ENCODE results near the gene KRT72. TPM values are rescaled to one million over a fixed set of nuclear protein-coding genes. Genes with fewer than 3 reads are reported as not detected.

KRT72 gene
- total RNA-seq, 1 donor from 2014 or later = not detected

GRCh38 chr12:52646613-52647012, 45.4 kb upstream of the KRT72 start:
- TF ChIP-seq CTCF (IDR thresholded peaks at IDR 0.05) = no peak
- DNase-seq (no peak), ATAC-seq (no peak)
- Histone ChIP-seq H3K4me3 (no peak overlapping the region), H3K9me3 (no peaks in the 10 kb centered on the region), H3K27ac (no peak overlapping the region), H3K36me3 (no peaks in the 10 kb centered on the region), H3K27me3 (no peaks in the 10 kb centered on the region), H3K4me1 (no peaks in the 10 kb centered on the region)
- intact Hi-C loops (cut with DNase I) = no loop called here

- H3K4me1 ChIP-seq = no peaks in the 10 kb centered on the region
- no peak overlapping the region for H3K27ac ChIP-seq
- H3K27me3 ChIP-seq = no peaks in the 10 kb centered on the region
- DNase-seq (no peak), ATAC-seq (peak; percentile 55)
- no peaks in the 10 kb centered on the region for H3K9me3 ChIP-seq
- H3K36me3 ChIP-seq = no peaks in the 10 kb centered on the region
- H3K4me3 ChIP-seq = no peak overlapping the region
- TF ChIP-seq CTCF (IDR thresholded peaks at IDR 0.05) = no peak
- intact Hi-C loops (cut with DNase I) = no loop called here
Measured at GRCh38 chr12:52645982-52646381, 44.7 kb upstream of the KRT72 start.

GRCh38 chr12:52645120-52645761, 44.0 kb upstream of the KRT72 start:
- peak; percentile 64 for ATAC-seq
- intact Hi-C loops (cut with DNase I) = no loop called here
- Histone ChIP-seq H3K36me3 (no peaks in the 10 kb centered on the region), H3K9me3 (no peaks in the 10 kb centered on the region), H3K4me1 (no peaks in the 10 kb centered on the region), H3K27ac (no peak overlapping the region), H3K4me3 (no peak overlapping the region), H3K27me3 (no peaks in the 10 kb centered on the region)
- no peak for TF ChIP-seq CTCF (IDR thresholded peaks at IDR 0.05)
- DNase-seq = no peak

GRCh38 chr12:52644078-52644415, 42.8 kb upstream of the KRT72 start:
- Histone ChIP-seq H3K4me1 (no peaks in the 10 kb centered on the region), H3K36me3 (no peaks in the 10 kb centered on the region), H3K27me3 (no peaks in the 10 kb centered on the region), H3K9me3 (no peaks in the 10 kb centered on the region), H3K4me3 (no peak overlapping the region), H3K27ac (no peak overlapping the region)
- DNase-seq = no peak
- intact Hi-C loops (cut with DNase I) = no loop called here
- no peak for TF ChIP-seq CTCF (IDR thresholded peaks at IDR 0.05)
- no peak for ATAC-seq

- intact Hi-C loops (cut with DNase I) = no loop called here
- DNase-seq (no peak), ATAC-seq (no peak)
- no peaks in the 10 kb centered on the region for H3K36me3 ChIP-seq
- no peaks in the 10 kb centered on the region for H3K27me3 ChIP-seq
- no peak for TF ChIP-seq CTCF (IDR thresholded peaks at IDR 0.05)
- no peaks in the 10 kb centered on the region for H3K4me1 ChIP-seq
- H3K27ac ChIP-seq = no peak overlapping the region
- H3K4me3 ChIP-seq = no peak overlapping the region
- H3K9me3 ChIP-seq = no peaks in the 10 kb centered on the region
Measured at GRCh38 chr12:52643233-52644077, 42.2 kb upstream of the KRT72 start.
